SIG-M5 (cell line): ENCODE results near the gene MRGPRD.

ENCODE experiments used
- DNase-seq: peaks from one replicate; lab custom pipeline; 2025; lab: John Stamatoyannopoulos, UW

Gene MRGPRD

DNA sequence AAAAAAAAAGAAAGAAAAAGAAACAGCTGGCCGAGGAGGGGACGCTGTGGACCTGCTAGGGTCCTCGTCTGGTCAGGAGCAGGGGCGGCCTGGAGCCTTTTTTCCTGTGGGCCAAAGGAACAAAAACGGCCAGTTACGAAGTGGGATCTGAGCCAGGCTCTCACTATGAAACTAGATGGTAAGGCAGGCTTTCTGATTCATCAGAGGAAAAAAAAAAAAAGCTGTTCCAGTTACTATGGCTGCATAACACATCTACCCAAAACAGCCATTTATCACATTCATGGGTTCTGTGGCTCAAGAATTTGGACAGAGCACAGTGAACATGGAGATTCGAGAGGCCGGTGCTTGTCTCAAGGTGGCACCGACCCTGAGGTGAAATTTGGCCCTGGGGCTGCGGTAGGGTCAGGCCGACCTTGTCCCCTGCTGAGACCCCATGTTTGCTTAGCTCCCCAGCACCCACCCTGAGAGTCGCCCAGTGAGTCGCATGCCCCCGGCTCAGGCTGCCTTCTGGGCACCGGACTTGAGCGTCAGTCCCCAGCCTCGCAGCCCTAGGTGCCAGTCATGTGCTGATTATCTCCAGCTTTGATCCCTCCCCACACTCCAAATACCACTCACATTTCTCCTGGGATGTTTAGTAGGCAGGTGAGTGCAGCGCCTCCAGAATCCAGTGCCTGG lies 34.2 kb downstream of the MRGPRD start:
- DNase-seq = no peak

DNA sequence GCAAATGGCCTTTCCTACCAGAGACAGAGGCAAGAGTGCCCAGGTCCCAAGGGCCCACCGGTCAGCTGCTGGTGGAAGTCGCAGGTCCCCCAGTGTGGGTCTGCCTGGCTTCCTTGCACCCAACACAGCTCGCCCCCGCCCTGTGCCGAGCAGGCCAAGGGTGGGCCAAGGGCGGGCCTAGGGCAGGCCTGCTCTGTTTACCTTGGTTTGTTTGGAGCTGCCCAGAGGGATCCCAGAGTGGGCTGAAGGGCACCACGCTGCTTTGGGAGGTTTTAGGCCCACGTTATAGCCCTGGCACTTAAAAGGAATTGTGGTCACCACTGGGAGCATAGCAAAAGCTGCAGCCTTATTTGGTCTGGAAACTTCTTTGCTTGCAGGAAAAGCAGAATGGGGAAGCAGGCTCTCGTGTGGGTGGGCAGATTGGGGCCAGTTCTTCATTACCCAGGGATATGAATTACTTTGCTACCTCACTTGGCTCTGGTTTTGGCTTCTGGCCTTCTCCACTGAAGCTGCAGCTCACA lies 38.0 kb downstream of the MRGPRD start:
- DNase-seq = no peak

DNA sequence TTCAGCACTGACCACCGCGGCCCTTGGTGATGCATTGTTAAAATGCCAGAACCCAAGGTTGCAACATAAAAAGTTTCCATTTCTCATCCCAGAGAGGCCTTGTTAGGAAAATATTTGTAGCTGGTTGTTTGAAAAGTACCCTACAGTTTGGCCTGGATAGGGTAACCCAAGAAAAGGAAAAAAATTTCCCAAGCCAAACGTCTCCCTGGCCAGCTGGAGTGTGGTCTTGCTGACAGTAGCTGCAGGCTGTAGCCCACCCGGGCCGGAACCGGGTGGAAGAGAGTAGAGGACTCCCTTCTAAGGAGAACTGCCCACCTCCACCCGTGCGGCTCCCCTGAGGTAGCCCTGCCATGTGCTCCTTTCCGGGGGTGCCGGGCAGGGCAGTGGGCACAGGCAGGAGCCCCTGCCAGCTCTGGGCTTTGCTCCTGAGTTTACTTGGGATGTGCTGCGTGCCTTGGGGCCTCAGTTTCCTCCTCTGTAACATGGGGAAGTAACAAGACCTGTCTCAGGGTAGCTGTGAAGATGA lies 38.6 kb downstream of the MRGPRD start:
- DNase-seq = no peak

GRCh38 chr11:68941324-68942094 lies 39.3 kb downstream of the MRGPRD start:
- DNase-seq = no peak

DNA sequence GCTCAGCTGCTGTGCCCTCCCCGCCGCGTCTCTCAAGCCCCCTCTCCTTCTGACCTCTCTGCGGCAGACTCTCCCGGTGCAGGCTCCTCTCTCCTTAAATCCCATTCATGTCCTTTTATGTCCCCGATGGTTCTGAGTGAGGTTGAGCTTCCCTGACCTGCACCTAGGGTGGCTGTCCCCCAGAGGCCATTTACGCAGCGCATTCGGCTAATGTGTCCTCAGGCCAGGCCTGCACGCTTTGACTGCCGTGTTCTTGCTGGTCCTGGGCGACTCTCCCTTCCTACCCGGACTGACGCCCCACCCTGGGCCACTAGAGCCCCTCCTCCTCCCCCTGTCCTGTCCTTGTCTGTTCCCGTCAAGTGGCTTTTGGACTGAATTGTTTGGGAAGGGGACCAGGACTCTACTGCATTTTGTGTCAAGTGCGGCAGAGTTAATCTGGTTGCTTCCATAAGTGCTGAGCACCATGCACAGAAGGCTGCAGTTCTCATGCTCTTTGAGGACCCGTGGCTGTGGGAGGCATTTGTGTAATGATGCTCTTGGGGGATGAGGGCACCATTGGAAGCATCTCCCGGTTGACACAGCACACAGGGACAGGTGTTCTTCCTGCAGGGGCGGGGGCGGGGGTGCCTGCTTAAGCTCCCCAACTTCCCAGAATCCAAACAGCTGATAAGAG lies 40.0 kb downstream of the MRGPRD start:
- no peak for DNase-seq

DNA sequence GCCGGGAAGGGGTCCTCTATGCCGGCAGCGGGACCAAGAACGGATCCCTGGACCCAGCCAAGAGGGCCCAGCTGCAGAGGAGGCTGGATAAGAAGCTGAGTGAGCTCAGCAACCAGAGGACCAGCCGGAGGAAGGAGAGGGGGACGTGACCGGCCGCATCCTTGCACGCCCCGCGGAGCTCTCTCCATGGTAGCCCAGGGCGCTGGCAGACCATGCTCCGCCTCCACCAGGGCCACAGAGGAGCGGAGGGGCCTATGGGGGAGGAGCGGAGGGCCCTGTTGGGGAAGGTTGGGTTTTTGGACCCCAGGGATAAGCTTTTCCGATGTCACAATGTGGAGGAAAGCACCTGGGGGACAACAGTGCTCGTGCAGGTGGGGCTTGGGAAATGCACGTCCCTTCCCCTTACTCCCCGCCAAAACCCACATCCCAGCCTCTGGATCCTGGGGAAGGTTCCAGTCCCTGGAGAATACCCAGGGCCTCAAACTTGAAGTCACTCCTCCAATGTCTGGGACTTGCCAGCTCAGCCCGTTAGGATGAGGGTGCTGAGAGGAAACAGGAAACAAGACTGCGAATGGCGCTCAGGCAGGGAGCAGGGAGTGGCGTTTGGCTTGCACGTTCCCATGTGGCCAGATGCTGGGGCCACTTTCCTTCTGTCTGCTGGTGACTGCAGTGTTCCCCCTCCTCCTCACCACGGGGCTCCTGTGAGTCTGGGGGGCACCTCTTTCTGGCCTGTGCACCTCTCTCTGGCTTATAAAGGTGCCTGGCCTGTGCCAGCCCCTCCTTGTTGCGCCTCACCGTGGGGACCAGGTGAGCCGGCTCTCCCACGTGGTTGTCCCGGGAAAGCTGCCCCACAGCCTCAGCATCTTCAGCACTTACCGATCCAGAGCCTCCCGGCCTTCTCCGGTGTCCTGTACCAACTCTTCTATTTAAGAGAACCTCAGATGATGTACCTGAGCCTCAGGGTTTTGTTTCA lies 40.9 kb downstream of the MRGPRD start:
- no peak for DNase-seq

- no peak for DNase-seq
Observed at GRCh38 chr11:68938816-68939582, 41.8 kb downstream of the MRGPRD start.

GRCh38 chr11:68938088-68938487 lies 42.7 kb downstream of the MRGPRD start:
- DNase-seq = no peak

DNA sequence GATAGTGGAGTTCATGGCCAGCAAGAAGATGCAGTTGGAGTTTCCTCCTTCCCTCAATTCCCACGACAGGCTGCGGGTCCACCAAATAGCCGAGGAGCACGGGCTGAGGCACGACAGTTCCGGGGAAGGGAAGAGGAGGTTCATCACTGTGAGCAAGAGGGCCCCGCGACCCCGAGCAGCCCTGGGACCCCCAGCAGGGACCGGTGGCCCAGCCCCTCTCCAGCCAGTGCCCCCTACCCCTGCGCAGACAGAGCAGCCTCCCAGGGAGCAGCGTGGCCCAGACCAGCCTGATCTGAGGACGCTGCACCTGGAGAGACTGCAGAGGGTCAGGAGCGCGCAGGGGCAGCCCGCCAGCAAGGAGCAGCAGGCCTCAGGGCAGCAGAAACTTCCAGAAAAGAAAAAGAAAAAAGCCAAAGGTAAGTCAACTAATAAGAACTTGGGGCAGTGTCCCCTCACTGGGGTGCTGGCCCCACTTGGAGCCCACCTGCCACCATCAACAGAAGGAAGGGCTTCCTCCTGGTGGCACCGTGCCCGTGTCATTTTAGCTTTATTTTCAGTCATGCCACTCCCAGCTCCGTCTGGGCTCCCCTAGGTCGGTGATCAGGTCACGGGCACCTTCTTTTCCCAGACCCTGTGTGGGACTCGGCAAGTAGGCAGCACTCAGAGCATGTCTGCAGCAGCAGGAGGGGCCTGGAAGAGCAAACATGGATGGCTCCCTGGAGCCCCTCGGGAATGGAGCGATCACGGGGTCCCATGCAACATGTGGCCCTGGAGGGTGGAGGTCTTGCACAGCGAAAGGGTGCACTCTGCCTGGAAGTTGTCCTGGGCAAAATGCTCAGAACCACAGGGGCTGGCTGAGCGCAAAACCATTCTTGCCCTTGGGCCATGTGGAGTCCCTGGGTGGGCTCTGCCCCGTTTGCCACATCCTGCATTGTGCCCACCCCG lies 43.8 kb downstream of the MRGPRD start:
- DNase-seq = no peak

- no peak for DNase-seq
Observed at GRCh38 chr11:68936358-68936636, 44.5 kb downstream of the MRGPRD start.

GRCh38 chr11:68935516-68936357 lies 45.0 kb downstream of the MRGPRD start:
- DNase-seq = no peak

- no peak for DNase-seq
Observed at GRCh38 chr11:68935066-68935465, 45.7 kb downstream of the MRGPRD start.

DNA sequence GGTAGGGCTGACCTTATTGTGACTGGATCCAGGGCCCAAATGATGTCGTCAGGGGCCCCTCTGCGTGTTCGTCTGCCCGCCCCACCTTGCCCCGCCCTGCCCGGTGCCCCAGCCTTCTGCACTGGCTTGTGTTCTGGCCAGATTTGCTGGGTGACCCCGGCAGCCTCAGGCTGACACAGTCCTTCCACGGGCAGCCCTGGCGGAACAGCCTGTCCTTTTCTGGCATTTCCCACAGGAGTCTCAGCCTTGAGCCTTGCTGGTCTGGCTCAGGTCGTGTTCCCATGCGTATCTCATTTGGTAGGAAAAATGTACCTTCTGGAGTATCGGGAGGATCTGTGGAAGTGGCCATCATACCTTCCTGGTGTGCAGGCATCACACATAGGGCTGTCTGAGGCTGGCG lies 46.1 kb downstream of the MRGPRD start:
- DNase-seq = no peak

DNA sequence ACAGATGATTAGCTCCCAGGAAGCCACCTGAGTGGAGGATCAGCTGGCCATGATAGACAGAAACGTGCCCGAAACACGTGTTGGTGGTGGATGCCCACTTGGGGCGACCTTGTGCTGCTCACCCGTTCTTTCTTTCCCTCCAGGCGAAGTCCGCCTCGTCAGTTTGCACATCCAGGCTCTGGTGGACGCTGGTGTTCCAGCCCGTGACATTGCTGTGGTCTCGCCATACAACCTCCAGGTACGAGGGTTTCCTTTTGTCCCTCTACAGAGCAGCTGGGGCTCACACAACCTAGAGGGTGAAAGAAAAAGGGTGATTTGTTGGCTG lies 46.5 kb downstream of the MRGPRD start:
- DNase-seq = no peak

- DNase-seq = no peak
Observed at GRCh38 chr11:68933605-68934320, 47.0 kb downstream of the MRGPRD start.

DNA sequence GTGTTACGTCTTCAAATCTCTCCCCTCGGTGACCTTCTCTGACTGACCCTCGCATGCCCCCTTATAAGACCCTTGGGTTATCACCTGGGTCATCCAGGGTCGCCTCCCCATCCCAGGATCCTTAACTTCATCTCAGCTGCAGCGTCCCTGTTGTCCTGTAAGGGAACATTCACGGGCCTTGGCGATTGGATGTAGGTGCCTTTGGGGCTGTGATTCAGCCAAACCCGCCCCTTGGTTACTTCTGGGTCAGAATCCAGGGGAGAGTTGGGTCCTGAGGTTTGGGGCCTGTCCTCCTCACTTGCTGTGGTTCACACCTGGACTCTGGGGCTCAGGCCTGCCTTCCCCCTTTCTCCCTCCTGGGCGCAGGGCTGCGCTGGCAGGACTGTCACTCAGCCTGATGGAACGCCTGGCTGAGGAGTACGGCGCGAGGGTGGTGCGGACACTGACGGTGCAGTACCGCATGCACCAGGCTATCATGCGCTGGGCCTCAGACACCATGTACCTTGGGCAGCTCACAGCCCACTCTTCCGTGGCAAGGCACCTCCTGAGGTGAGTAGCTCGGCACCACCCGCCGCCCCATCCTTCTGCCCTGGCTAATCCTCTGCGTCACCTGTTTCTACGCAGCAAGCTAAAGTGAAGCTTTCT lies 47.7 kb downstream of the MRGPRD start:
- no peak for DNase-seq

DNA sequence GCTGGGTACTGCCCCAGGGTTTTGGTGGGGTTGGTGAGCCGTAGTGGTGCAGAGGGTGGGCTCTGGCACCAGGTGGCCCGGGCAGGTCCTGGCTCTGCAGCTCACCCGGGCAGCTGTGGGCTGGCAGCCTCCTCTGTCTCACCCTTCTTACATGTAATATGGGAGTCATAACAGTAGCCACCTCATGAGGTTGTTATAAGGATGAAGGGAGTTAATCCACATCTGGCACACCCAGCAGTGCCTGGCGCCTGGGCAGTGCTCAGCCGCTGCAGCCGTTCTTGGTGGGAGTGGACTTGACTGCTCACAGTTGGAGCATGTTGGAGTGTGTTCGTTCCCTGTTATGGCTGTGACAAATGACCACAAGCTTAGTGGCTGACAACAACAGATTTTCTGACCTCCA lies 48.4 kb downstream of the MRGPRD start:
- DNase-seq = no peak

DNA sequence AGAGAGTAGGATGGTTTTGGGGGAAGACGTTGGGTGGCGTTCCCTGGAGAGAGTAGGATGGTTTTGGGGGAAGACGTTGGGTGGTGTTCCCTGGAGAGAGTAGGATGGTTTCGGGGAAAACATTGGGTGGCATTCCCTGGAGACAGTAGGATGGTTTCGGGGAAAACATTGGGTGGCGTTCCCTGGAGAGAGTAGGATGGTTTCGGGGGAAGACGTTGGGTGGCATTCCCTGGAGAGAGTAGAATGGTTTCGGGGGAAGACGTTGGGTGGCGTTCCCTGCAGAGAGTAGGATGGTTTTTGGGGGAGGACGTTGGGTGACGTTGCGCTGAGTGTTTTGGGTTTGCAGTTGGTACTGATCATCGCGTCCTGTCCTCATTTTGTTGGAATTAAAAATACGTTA lies 48.9 kb downstream of the MRGPRD start:
- DNase-seq = no peak
